SK-N-SH (cell line): ENCODE measurements around the gene SCG2. TPM values are rescaled to one million over a fixed set of nuclear protein-coding genes. Genes with fewer than 3 reads are reported as not detected.

Experiments
- CTCF ChIA-PET: fragments of 300-600, 350-600 bp; formaldehyde crosslinking; extraction: SDS; loops from one replicate; lab custom pipeline; 2021; lab: Yijun Ruan, JAX
- POLR2A ChIA-PET: fragments of 350-600 bp; sonication (Branson Sonifier 250); formaldehyde crosslinking; extraction: SDS; loops from one replicate; lab custom pipeline; 2020; ENCODE audit warnings: antibody characterized with exemption, inconsistent platforms; lab: Yijun Ruan, JAX
- DNase-seq: peaks from one replicate; pipeline ENCODE4 v3.0.0; 2012
- H2AFZ ChIP-seq: fragments of 200-600 bp; sonication (generic); 2 replicates; pipeline ENCODE4 v1.8.1; 2016; ENCODE audit warnings: antibody characterized with exemption, mild to moderate bottlenecking, low read depth
- H3F3A ChIP-seq: fragments of 200-600 bp; sonication (generic); replicated peaks from 2 replicates; pipeline ENCODE3; 2016; ENCODE audit warnings: antibody characterized with exemption, mild to moderate bottlenecking; ENCODE audit not compliant: insufficient read depth
- H3K27ac ChIP-seq, 2 experiments: fragments of 200-500 bp in 1 of 2; fragments of 200-600 bp in 1 of 2; sonication (Bioruptor generic) in 1 of 2; sonication (generic), shearing (Covaris generic) in 1 of 2; 2 replicates each; pipeline versions ENCODE4 v1.5.1 to v1.6.1; 2014 to 2016; ENCODE audit warnings: low read depth in 2 of 2, inconsistent platforms in 1 of 2, low read length in 1 of 2, mild to moderate bottlenecking in 1 of 2, mixed read lengths in 1 of 2
- H3K27me3 ChIP-seq: fragments of 200-600 bp; sonication (generic), shearing (Covaris generic); 2 replicates; pipeline ENCODE4 v1.6.1; 2016; ENCODE audit warnings: mixed run types; ENCODE audit not compliant: insufficient read depth
- H3K36me3 ChIP-seq, 2 experiments: fragments of 200-500 bp in 1 of 2; fragments of 200-600 bp in 1 of 2; sonication (Bioruptor generic) in 1 of 2; sonication (generic) in 1 of 2; replicated peaks in 1 of 2; 2 replicates each; pipeline versions ENCODE3 to v1.5.1; 2014 to 2016; ENCODE audit warnings: low read length in 1 of 2, mild to moderate bottlenecking in 1 of 2; ENCODE audit not compliant: insufficient read depth in 2 of 2, control insufficient read depth in 1 of 2
- H3K4me1 ChIP-seq, 2 experiments: fragments of 200-500 bp in 1 of 2; fragments of 200-600 bp in 1 of 2; sonication (Bioruptor generic) in 1 of 2; sonication (generic), shearing (Covaris generic) in 1 of 2; 2 replicates each; pipeline versions ENCODE4 v1.5.1 to v1.6.1; 2014 to 2016; ENCODE audit warnings: low read depth in 1 of 2, low read length in 1 of 2, mixed run types in 1 of 2; ENCODE audit not compliant: insufficient read depth in 2 of 2, control insufficient read depth in 1 of 2
- H3K4me2 ChIP-seq: fragments of 200-600 bp; sonication (generic), shearing (Covaris generic); 2 replicates; pipeline ENCODE4 v1.6.1; 2017; ENCODE audit warnings: mixed run types
- H3K4me3 ChIP-seq, 2 experiments: fragments of 200-500 bp in 1 of 2; fragments of 200-600 bp in 1 of 2; sonication (Bioruptor generic) in 1 of 2; sonication (generic), shearing (Covaris generic) in 1 of 2; 2 replicates each; pipeline versions ENCODE4 v1.5.1 to v1.8.1; 2014 to 2016; ENCODE audit warnings: low read depth in 2 of 2, inconsistent platforms in 1 of 2, low read length in 1 of 2, mild to moderate bottlenecking in 1 of 2, mixed read lengths in 1 of 2, moderate library complexity in 1 of 2
- H3K79me2 ChIP-seq: fragments of 200-600 bp; sonication (generic); 2 replicates; pipeline ENCODE4 v1.8.1; 2017; ENCODE audit warnings: mild to moderate bottlenecking; ENCODE audit not compliant: insufficient read depth
- H3K9ac ChIP-seq: fragments of 200-600 bp; sonication (generic); 2 replicates; pipeline ENCODE4 v1.6.1; 2017; ENCODE audit warnings: mixed run types
- H3K9me2 ChIP-seq: fragments of 200-600 bp; sonication (generic); 2 replicates; pipeline ENCODE4 v1.6.1; 2017; ENCODE audit warnings: mixed run types
- H3K9me3 ChIP-seq: fragments of 200-600 bp; sonication (generic); 2 replicates; pipeline ENCODE4 v1.6.1; 2017; ENCODE audit warnings: mixed run types, mild to moderate bottlenecking, moderate library complexity
- H4K20me1 ChIP-seq: fragments of 200-600 bp; sonication (generic); 2 replicates; pipeline ENCODE4 v1.6.1; 2017; ENCODE audit warnings: mild to moderate bottlenecking, mixed run types; ENCODE audit not compliant: insufficient read depth
- EP300 ChIP-seq, 2 experiments: IDR thresholded peaks; 2 replicates each; pipeline versions ENCODE4 v1.4.0 to v1.6.1; 2012; ENCODE audit warnings: borderline replicate concordance in 1 of 2, low read depth in 1 of 2, low read length in 1 of 2
- FOSL2 ChIP-seq: IDR thresholded peaks from 2 replicates; pipeline ENCODE4 v1.4.0; 2012; ENCODE audit warnings: low read depth, mild to moderate bottlenecking, moderate library complexity, borderline replicate concordance
- FOXJ3 ChIP-seq: sonication (generic); formaldehyde crosslinking; IDR thresholded peaks from 2 replicates; pipeline ENCODE4 v1.5.1; 2020; ENCODE audit warnings: mild to moderate bottlenecking, missing genetic modification reagents
- FOXM1 ChIP-seq: IDR thresholded peaks from 2 replicates; pipeline ENCODE4 v1.4.0; 2012; ENCODE audit warnings: low read depth, mild to moderate bottlenecking
- MXI1 ChIP-seq: IDR thresholded peaks from 2 replicates; pipeline ENCODE4 v1.6.1; 2012; ENCODE audit warnings: mild to moderate bottlenecking, low read depth, low read length, improper control_type of control experiment
- POLR2AphosphoS5 ChIP-seq: IDR thresholded peaks from 2 replicates; pipeline ENCODE4 v1.6.1; 2012; ENCODE audit warnings: low read depth, low read length
- RAD21 ChIP-seq: IDR thresholded peaks from 2 replicates; pipeline ENCODE4 v1.6.1; 2012; ENCODE audit warnings: mild to moderate bottlenecking, low read length
- RCOR1 ChIP-seq: fragments of 150-350 bp; IDR thresholded peaks from 2 replicates; pipeline ENCODE4 v1.6.1; 2017; ENCODE audit warnings: antibody characterized with exemption, low read length
- RXRA ChIP-seq: IDR thresholded peaks from 2 replicates; pipeline ENCODE4 v1.4.0; 2012; ENCODE audit warnings: low read depth, mild to moderate bottlenecking, borderline replicate concordance
- SIN3A ChIP-seq: IDR thresholded peaks from 2 replicates; pipeline ENCODE4 v1.6.1; 2012; ENCODE audit warnings: low read depth, mild to moderate bottlenecking, low read length, moderate library complexity, borderline replicate concordance
- TCF12 ChIP-seq: IDR thresholded peaks from 2 replicates; pipeline ENCODE4 v1.4.0; 2012
- TEAD4 ChIP-seq: IDR thresholded peaks from 2 replicates; pipeline ENCODE4 v1.4.0; 2012; ENCODE audit warnings: mild to moderate bottlenecking, borderline replicate concordance; ENCODE audit not compliant: insufficient read depth
- WGBS: methylation state at CpG from one replicate; pipeline ENCODE4 v1.1.6; 2017; ENCODE audit warnings: low lambda C conversion rate; 5-methylcytosine and 5-hydroxymethylcytosine counted together
- polyA plus RNA-seq, 3 experiments: library from polyadenylated mRNA; depleted of rRNA; stranded (reverse); fragments of >200 nt; gene quantifications; 2 replicates each; pipeline ENCODE4 v1.2.3, GENCODE V29; 2012
- TF ChIP-seq, protein P1 (sequence below): fragments of 150-350 bp; IDR thresholded peaks from 2 replicates; pipeline ENCODE4 v1.6.1; 2016; ENCODE audit warnings: mild to moderate bottlenecking, low read depth, low read length
- TF ChIP-seq, protein P2 (sequence below): IDR thresholded peaks from 2 replicates; pipeline ENCODE4; 2012
- TF ChIP-seq, protein P3 (sequence below): IDR thresholded peaks from 2 replicates; pipeline ENCODE4 v1.4.0; 2012; ENCODE audit warnings: low read depth
- TF ChIP-seq, protein P4 (sequence below): fragments of 200-600 bp; sonication (generic); IDR thresholded peaks from 2 replicates; pipeline ENCODE4 v1.6.1; 2017; ENCODE audit warnings: antibody characterized with exemption, mild to moderate bottlenecking, moderate library complexity

Gene SCG2
- polyA plus RNA-seq, 1 of the 3 experiments (the other 2 are of a cell fraction), result 373 TPM

DNA sequence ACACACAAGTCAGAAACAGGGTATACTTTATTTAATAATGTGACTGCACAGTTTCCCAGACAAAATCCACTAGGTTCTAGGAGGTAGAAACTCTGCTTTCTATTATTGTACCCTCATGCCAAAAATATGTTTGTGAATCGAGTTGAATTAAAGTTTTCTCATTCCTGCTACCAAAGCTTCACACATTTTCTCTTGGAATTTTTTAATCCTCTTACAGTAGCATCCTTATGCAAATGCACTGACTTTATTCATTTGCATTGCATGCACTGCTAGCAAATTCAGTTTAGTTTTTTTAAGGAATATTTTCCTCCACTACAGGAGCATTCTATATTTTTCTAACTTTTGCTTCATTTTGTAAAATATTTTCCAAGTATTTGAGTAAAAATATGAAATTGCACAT is 4.8 kb upstream of the SCG2 start:
- Histone ChIP-seq H3K9me3 (no peaks in the 10 kb centered on the region), H3K4me3 (no peak overlapping the region), H3K27ac (no peak overlapping the region), H4K20me1 (no peaks in the 10 kb centered on the region), H3K36me3 (no peaks in the 10 kb centered on the region), H3K79me2 (peaks cover 1% of the 10 kb centered on the region), H3K4me2 (no peak overlapping the region), H3K9ac (no peak overlapping the region), H3K4me1 (peaks cover 3% of the 10 kb centered on the region in 2 experiments; a peak in 3 of 4 replicates), H3K27me3 (no peaks in the 10 kb centered on the region), H3K9me2 (no peaks in the 10 kb centered on the region), H3F3A (peaks cover 17% of the 10 kb centered on the region), H2AFZ (no peak overlapping the region)
- TF ChIP-seq, protein P1, sequence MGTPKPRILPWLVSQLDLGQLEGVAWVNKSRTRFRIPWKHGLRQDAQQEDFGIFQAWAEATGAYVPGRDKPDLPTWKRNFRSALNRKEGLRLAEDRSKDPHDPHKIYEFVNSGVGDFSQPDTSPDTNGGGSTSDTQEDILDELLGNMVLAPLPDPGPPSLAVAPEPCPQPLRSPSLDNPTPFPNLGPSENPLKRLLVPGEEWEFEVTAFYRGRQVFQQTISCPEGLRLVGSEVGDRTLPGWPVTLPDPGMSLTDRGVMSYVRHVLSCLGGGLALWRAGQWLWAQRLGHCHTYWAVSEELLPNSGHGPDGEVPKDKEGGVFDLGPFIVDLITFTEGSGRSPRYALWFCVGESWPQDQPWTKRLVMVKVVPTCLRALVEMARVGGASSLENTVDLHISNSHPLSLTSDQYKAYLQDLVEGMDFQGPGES, result no peak
- TF ChIP-seq MXI1 (no peak), TCF12 (no peak), EP300 (IDR thresholded peaks at IDR 0.05; ENCODE audit: borderline replicate concordance in 1 of 2, low read depth in 1 of 2, low read length in 1 of 2) (no peak), FOXJ3 (CRISPR knock-in tag) (no peak), RAD21 (no peak), RCOR1 (no peak), RXRA (no peak), TEAD4 (no peak)
- TF ChIP-seq, protein P2, sequence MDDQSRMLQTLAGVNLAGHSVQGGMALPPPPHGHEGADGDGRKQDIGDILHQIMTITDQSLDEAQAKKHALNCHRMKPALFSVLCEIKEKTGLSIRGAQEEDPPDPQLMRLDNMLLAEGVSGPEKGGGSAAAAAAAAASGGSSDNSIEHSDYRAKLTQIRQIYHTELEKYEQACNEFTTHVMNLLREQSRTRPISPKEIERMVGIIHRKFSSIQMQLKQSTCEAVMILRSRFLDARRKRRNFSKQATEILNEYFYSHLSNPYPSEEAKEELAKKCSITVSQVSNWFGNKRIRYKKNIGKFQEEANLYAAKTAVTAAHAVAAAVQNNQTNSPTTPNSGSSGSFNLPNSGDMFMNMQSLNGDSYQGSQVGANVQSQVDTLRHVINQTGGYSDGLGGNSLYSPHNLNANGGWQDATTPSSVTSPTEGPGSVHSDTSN, result no peak
- ChIA-PET CTCF (interaction anchor here (0.6 kb wide), 1 partner anchor 359 kb away, joined by 3 read pairs; no protein-coding TSS in a partner anchor), POLR2A (no interaction called here)
- 45% methylated on average over 1 of the region's 1 CpG for WGBS
- DNase-seq, result no peak

DNA sequence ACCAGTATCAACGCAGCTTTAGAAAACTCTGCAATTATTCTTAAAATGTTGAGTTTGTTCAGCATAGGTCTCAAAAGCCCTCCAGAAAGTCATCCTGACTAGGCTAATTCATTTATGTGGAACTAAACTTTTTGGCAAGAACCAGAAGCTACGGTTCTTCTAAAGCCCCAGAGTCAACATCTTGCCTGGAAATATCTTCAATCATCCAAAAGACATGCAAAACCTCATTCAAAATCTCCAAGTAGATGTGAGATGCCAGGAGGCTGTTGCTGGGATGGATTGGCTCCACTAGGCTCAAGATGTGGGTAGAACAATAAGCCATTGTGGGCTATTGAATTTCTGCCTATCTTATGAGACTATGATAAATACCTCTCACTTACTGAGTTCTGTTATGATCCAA is 2.1 kb upstream of the SCG2 start:
- no peaks in the 10 kb centered on the region for H3K27me3 ChIP-seq
- TF ChIP-seq, protein P1, result no peak
- TF ChIP-seq TCF12, result no peak
- TF ChIP-seq, protein P3, sequence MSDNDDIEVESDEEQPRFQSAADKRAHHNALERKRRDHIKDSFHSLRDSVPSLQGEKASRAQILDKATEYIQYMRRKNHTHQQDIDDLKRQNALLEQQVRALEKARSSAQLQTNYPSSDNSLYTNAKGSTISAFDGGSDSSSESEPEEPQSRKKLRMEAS, result no peak
- no peak for TF ChIP-seq FOSL2
- no peak for TF ChIP-seq SIN3A
- TF ChIP-seq FOXM1, result no peak
- TF ChIP-seq POLR2AphosphoS5, result no peak
- TF ChIP-seq, protein P4, sequence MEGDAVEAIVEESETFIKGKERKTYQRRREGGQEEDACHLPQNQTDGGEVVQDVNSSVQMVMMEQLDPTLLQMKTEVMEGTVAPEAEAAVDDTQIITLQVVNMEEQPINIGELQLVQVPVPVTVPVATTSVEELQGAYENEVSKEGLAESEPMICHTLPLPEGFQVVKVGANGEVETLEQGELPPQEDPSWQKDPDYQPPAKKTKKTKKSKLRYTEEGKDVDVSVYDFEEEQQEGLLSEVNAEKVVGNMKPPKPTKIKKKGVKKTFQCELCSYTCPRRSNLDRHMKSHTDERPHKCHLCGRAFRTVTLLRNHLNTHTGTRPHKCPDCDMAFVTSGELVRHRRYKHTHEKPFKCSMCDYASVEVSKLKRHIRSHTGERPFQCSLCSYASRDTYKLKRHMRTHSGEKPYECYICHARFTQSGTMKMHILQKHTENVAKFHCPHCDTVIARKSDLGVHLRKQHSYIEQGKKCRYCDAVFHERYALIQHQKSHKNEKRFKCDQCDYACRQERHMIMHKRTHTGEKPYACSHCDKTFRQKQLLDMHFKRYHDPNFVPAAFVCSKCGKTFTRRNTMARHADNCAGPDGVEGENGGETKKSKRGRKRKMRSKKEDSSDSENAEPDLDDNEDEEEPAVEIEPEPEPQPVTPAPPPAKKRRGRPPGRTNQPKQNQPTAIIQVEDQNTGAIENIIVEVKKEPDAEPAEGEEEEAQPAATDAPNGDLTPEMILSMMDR, result no peak
- TF ChIP-seq, all 33 proteins: peak for 0
- Histone ChIP-seq H3K9ac (no peak overlapping the region), H3K27ac (no peak overlapping the region), H3K79me2 (peaks cover 28% of the 10 kb centered on the region), H3K9me3 (no peaks in the 10 kb centered on the region), H3K4me1 (peaks cover 3 to 9% of the 10 kb centered on the region in 2 experiments; a peak in 3 of 4 replicates), H3K4me2 (no peak overlapping the region), H3K9me2 (no peaks in the 10 kb centered on the region), H2AFZ (no peak overlapping the region), H3K36me3 (peaks cover 3 to 12% of the 10 kb centered on the region in 2 experiments), H4K20me1 (no peaks in the 10 kb centered on the region), H3K4me3 (no peak overlapping the region), H3F3A (peaks cover 33% of the 10 kb centered on the region)
- no peak for DNase-seq
- ChIA-PET POLR2A (no interaction called here), CTCF (interaction anchor here (1.0 to 6.1 kb wide), 4 partner anchors 18 to 633 kb away, joined by 3 to 29 read pairs (median 12); no protein-coding TSS in a partner anchor)
- WGBS, result 89% methylated on average over 2 of the region's 2 CpGs
